IMR-90 (cell line): ENCODE results near the gene ATP1A4. TPM values are rescaled to one million over a fixed set of nuclear protein-coding genes. Genes with fewer than 3 reads are reported as not detected.

ENCODE experiments used
- ATAC-seq: fragments of 200-7000 bp; cut with Tn5 transposase; 2 replicates; pipeline ENCODE4 v1.9.1; 2020; ENCODE audit warnings: low read depth, mild to moderate bottlenecking, moderate library complexity
- BruUV-seq: library from RNA; stranded (reverse); fragments of 400-500 nt; replicated peaks from 2 replicates; lab custom pipeline; 2021; lab: Mats Ljungman, UMichigan
- CTCF ChIA-PET: fragments of 300-600 bp; formaldehyde crosslinking; extraction: SDS; loops from one replicate; lab custom pipeline; 2021; ENCODE audit warnings: antibody characterized with exemption; lab: Yijun Ruan, JAX
- POLR2A ChIA-PET: fragments of 300-600 bp; sonication (Branson Sonifier 250); formaldehyde crosslinking; loops from one replicate; lab custom pipeline; 2022; ENCODE audit warnings: antibody characterized with exemption; ENCODE audit not compliant: unreplicated experiment; lab: Charles Lee
- DNase-seq: peaks from one replicate; pipeline ENCODE4 v3.0.0; 2013
- H2AFZ ChIP-seq: replicated peaks from 2 replicates; pipeline ENCODE3; 2013; ENCODE audit warnings: low read length, mild to moderate bottlenecking; ENCODE audit not compliant: poor library complexity
- H2AK5ac ChIP-seq: 2 replicates; pipeline ENCODE4 v1.6.1; 2013; ENCODE audit warnings: low read depth, low read length, inconsistent platforms
- H2AK9ac ChIP-seq: replicated peaks from 2 replicates; pipeline ENCODE3; 2013; ENCODE audit warnings: mild to moderate bottlenecking, low read depth, low read length, moderate library complexity; ENCODE audit not compliant: poor library complexity
- H2BK120ac ChIP-seq: 2 replicates; pipeline ENCODE4 v1.6.1; 2013; ENCODE audit warnings: low read depth, low read length, inconsistent platforms
- H2BK15ac ChIP-seq: 3 replicates; pipeline ENCODE4 v1.6.1; 2013; ENCODE audit warnings: low read depth, low read length, inconsistent platforms
- H2BK20ac ChIP-seq: 2 replicates; pipeline ENCODE4 v1.6.1; 2013; ENCODE audit warnings: low read depth, mild to moderate bottlenecking, inconsistent platforms, low read length, moderate library complexity
- H2BK5ac ChIP-seq: 2 replicates; pipeline ENCODE4 v1.6.1; 2013; ENCODE audit warnings: mild to moderate bottlenecking, low read depth, low read length, inconsistent platforms; ENCODE audit not compliant: poor library complexity, severe bottlenecking
- H3K14ac ChIP-seq: replicated peaks from 2 replicates; pipeline ENCODE4 v1.6.1; 2013; ENCODE audit warnings: low read depth, low read length, inconsistent platforms
- H3K18ac ChIP-seq: 2 replicates; pipeline ENCODE4 v1.6.1; 2013; ENCODE audit warnings: low read depth, low read length, control low read depth
- H3K23ac ChIP-seq: 2 replicates; pipeline ENCODE4 v1.6.1; 2013; ENCODE audit warnings: low read depth, low read length, inconsistent platforms
- H3K27ac ChIP-seq: 2 replicates; pipeline ENCODE4 v1.5.1; 2013; ENCODE audit warnings: mild to moderate bottlenecking, control low read depth, low read length; ENCODE audit not compliant: insufficient read depth
- H3K27me3 ChIP-seq: 2 replicates; pipeline ENCODE4 v1.6.1; 2013; ENCODE audit warnings: low read length; ENCODE audit not compliant: control insufficient read depth, insufficient read depth
- H3K36me3 ChIP-seq: 2 replicates; pipeline ENCODE4 v1.6.1; 2013; ENCODE audit warnings: low read length, mixed read lengths; ENCODE audit not compliant: control insufficient read depth, insufficient read depth
- H3K4ac ChIP-seq: 2 replicates; pipeline ENCODE4 v1.6.1; 2013; ENCODE audit warnings: low read depth, low read length, inconsistent platforms
- H3K4me1 ChIP-seq: 2 replicates; pipeline ENCODE4 v1.6.1; 2013; ENCODE audit warnings: low read length, mixed read lengths; ENCODE audit not compliant: control insufficient read depth, insufficient read depth
- H3K4me2 ChIP-seq: 2 replicates; pipeline ENCODE4 v1.6.1; 2013; ENCODE audit warnings: low read depth, mild to moderate bottlenecking, control low read depth, low read length, moderate library complexity
- H3K4me3 ChIP-seq: 2 replicates; pipeline ENCODE4 v1.5.1; 2013; ENCODE audit warnings: low read depth, mild to moderate bottlenecking, control low read depth, low read length, moderate library complexity; ENCODE audit not compliant: insufficient read depth
- H3K56ac ChIP-seq: 2 replicates; pipeline ENCODE4 v1.6.1; 2013; ENCODE audit warnings: low read length, inconsistent platforms; ENCODE audit not compliant: insufficient read depth; ENCODE audit errors: extremely low read depth
- H3K79me1 ChIP-seq, 2 experiments: 2 replicates each; pipeline ENCODE4 v1.6.1; 2013; ENCODE audit warnings: low read length in 2 of 2, inconsistent platforms in 1 of 2, low read depth in 1 of 2
- H3K9ac ChIP-seq: 2 replicates; pipeline ENCODE4 v1.6.1; 2013; ENCODE audit warnings: low read depth, low read length, control low read depth
- H3K9me1 ChIP-seq: 2 replicates; pipeline ENCODE4 v1.6.1; 2013; ENCODE audit warnings: low read length, inconsistent platforms; ENCODE audit not compliant: insufficient read depth
- H3K9me3 ChIP-seq: 2 replicates; pipeline ENCODE4 v1.6.1; 2013; ENCODE audit warnings: low read length; ENCODE audit not compliant: control insufficient read depth, insufficient read depth
- H4K20me1 ChIP-seq: 2 replicates; pipeline ENCODE4 v1.6.1; 2013; ENCODE audit warnings: low read length, inconsistent platforms; ENCODE audit not compliant: insufficient read depth
- H4K5ac ChIP-seq: 2 replicates; pipeline ENCODE4 v1.6.1; 2013; ENCODE audit warnings: mild to moderate bottlenecking, low read depth, low read length, control low read depth
- H4K8ac ChIP-seq, 2 experiments: 2 replicates each; pipeline ENCODE4 v1.6.1; 2013; ENCODE audit warnings: low read depth in 2 of 2, low read length in 2 of 2, control low read depth in 1 of 2, inconsistent platforms in 1 of 2
- H4K91ac ChIP-seq: 2 replicates; pipeline ENCODE4 v1.6.1; 2013; ENCODE audit warnings: low read depth, low read length, inconsistent platforms; ENCODE audit not compliant: insufficient read depth
- CHD1 ChIP-seq: IDR thresholded peaks from 2 replicates; pipeline ENCODE4 v1.6.1; 2012; ENCODE audit warnings: low read depth, low read length, improper control_type of control experiment
- FOS ChIP-seq: fragments of 150-350 bp; IDR thresholded peaks from 2 replicates; pipeline ENCODE4 v1.6.1; 2016; ENCODE audit warnings: low read depth, low read length
- MAFK ChIP-seq: IDR thresholded peaks from 2 replicates; pipeline ENCODE4 v1.6.1; 2012; ENCODE audit warnings: low read depth, low read length, improper control_type of control experiment
- MXI1 ChIP-seq: IDR thresholded peaks from 2 replicates; pipeline ENCODE4 v1.6.1; 2012; ENCODE audit warnings: low read depth, mild to moderate bottlenecking, low read length, moderate library complexity, borderline replicate concordance
- RCOR1 ChIP-seq: IDR thresholded peaks from 2 replicates; pipeline ENCODE4 v1.6.1; 2012; ENCODE audit warnings: mild to moderate bottlenecking, low read length, improper control_type of control experiment; ENCODE audit not compliant: insufficient replicate concordance
- SMC3 ChIP-seq: fragments of 150-350 bp; IDR thresholded peaks from 2 replicates; pipeline ENCODE4 v1.6.1; 2016; ENCODE audit warnings: low read depth, mild to moderate bottlenecking, antibody characterized with exemption, low read length, moderate library complexity
- USF2 ChIP-seq: fragments of 150-350 bp; IDR thresholded peaks from 2 replicates; pipeline ENCODE4 v1.6.1; 2017; ENCODE audit warnings: mild to moderate bottlenecking, antibody characterized with exemption, low read length, low read depth
- WGBS, 2 experiments: methylation state at CpG; one replicate each; pipeline versions ENCODE4 v1.1.5 to v1.1.7; 2013; ENCODE audit warnings: missing lambda C conversion rate in 2 of 2; ENCODE audit not compliant: insufficient read length in 1 of 2; ENCODE audit errors: extremely low coverage in 2 of 2; 5-methylcytosine and 5-hydroxymethylcytosine counted together
- dilution Hi-C: fragments of 300-500 bp; cut with HindIII; formaldehyde crosslinking; loops from one replicate; pipeline ENCODE4 v1.14.3; 2018; ENCODE audit warnings: low sequenced_read_pairs; ENCODE audit not compliant: unreplicated experiment
- in situ Hi-C: fragments of 300-500 bp; cut with MboI; formaldehyde crosslinking; loops from 3 replicates; pipeline ENCODE4 v1.14.3; 2019; ENCODE audit warnings: low sequenced_read_pairs, inconsistent platforms, mixed read lengths
- intact Hi-C: fragments of 100-400 bp; cut with micrococcal nuclease; formaldehyde crosslinking; loops from 2 replicates; pipeline ENCODE4 v1.10.0; 2022
- polyA plus RNA-seq, 3 experiments: library from polyadenylated mRNA; depleted of rRNA; stranded (reverse); fragments of >200 nt; gene quantifications; 2 replicates each; pipeline ENCODE4 v1.2.3, GENCODE V29; 2012; ENCODE audit warnings: low replicate concordance in 1 of 3
- total RNA-seq: library from RNA; depleted of rRNA; stranded (reverse); fragments of >200 nt; gene quantifications from 2 replicates; pipeline ENCODE4 v1.2.3, GENCODE V29; 2012
- TF ChIP-seq, protein P1 (sequence below): fragments of 150-350 bp; IDR thresholded peaks from 2 replicates; pipeline ENCODE4 v1.6.1; 2016; ENCODE audit warnings: low read depth, mild to moderate bottlenecking, low read length, moderate library complexity, borderline replicate concordance

ATP1A4 gene
- total and polyA plus RNA-seq, 2 of the 4 experiments (the other 2 are of a cell fraction): not detected

DNA sequence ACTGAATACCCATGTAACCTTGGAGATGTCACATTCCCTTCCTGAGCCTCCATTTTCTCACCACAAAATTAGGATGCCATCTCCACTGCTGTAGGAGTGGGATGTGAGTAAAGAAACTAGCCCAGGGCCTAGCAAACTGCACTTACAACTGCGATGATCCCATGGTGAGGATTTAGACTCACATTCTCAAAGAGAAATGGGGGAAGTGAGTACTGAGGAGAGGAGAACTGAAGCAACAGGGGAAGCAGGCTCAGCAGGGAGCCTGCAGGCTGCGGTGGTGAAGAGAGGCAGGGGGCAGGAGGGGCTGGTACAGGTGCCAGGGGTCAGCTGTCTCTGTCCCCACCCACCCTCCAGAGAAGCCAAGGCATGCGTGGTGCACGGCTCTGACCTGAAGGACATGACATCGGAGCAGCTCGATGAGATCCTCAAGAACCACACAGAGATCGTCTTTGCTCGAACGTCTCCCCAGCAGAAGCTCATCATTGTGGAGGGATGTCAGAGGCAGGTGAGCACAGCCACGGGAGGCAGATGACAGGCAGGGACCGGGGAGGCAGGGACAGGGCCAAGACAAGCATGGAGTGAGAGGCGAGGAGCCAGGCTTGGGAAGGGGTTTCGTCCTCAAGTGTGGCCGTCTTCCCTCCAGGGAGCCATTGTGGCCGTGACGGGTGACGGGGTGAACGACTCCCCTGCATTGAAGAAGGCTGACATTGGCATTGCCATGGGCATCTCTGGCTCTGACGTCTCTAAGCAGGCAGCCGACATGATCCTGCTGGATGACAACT is 16.4 kb upstream of the ATP1A4 start:
- DNase-seq (no peak), ATAC-seq (no peak)
- intact Hi-C loops: no loop called here
- H3K4me2 ChIP-seq: no peak overlapping the region
- no peak overlapping the region for H2AK5ac ChIP-seq
- H3K27me3 ChIP-seq: peaks cover 41% of the 10 kb centered on the region
- H3K4ac ChIP-seq: no peak overlapping the region
- no peak overlapping the region for H3K9ac ChIP-seq
- no peak overlapping the region for H3K56ac ChIP-seq
- no peak overlapping the region for H2BK15ac ChIP-seq
- no peaks in the 10 kb centered on the region for H3K4me1 ChIP-seq
- H4K5ac ChIP-seq: no peak overlapping the region
- H2BK120ac ChIP-seq: no peak overlapping the region
- no peaks in the 10 kb centered on the region for H3K9me3 ChIP-seq
- no peak overlapping the region for H2BK20ac ChIP-seq
- in situ Hi-C loops: no loop called here
- CTCF ChIA-PET: no interaction called here
- POLR2A ChIA-PET: no interaction called here
- H3K9me1 ChIP-seq: no peaks in the 10 kb centered on the region
- no peak overlapping the region for H2AFZ ChIP-seq
- WGBS, 2 experiments: 75% methylated on average over 9 of the region's 20 CpGs; no CpG with 5 or more reads in 1 of the 2 experiments
- TF ChIP-seq CHD1: no peak
- TF ChIP-seq SMC3: no peak
- TF ChIP-seq, protein P1, sequence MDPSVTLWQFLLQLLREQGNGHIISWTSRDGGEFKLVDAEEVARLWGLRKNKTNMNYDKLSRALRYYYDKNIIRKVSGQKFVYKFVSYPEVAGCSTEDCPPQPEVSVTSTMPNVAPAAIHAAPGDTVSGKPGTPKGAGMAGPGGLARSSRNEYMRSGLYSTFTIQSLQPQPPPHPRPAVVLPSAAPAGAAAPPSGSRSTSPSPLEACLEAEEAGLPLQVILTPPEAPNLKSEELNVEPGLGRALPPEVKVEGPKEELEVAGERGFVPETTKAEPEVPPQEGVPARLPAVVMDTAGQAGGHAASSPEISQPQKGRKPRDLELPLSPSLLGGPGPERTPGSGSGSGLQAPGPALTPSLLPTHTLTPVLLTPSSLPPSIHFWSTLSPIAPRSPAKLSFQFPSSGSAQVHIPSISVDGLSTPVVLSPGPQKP: no peak
- TF ChIP-seq RCOR1: no peak
- TF ChIP-seq FOS: no peak
- TF ChIP-seq MXI1: no peak
- TF ChIP-seq USF2: no peak
- no peak for TF ChIP-seq MAFK
- no peaks in the 10 kb centered on the region for H4K20me1 ChIP-seq
- no peak overlapping the region for H4K8ac ChIP-seq
- dilution Hi-C loops: no loop called here
- no peak overlapping the region for H3K18ac ChIP-seq
- no peak overlapping the region for H3K4me3 ChIP-seq
- no peak overlapping the region for H3K14ac ChIP-seq
- no peaks in the 10 kb centered on the region for H3K79me1 ChIP-seq
- no peaks in the 10 kb centered on the region for H3K36me3 ChIP-seq
- no peak overlapping the region for H2AK9ac ChIP-seq
- no peak overlapping the region for H3K23ac ChIP-seq
- no peak overlapping the region for H2BK5ac ChIP-seq
- H4K91ac ChIP-seq: no peak overlapping the region
- no peak overlapping the region for H3K27ac ChIP-seq
- BruUV-seq: no TSS peak
